ENCODE results near the gene SAMD4B. TPM values are rescaled to one million over a fixed set of nuclear protein-coding genes. Genes with fewer than 3 reads are reported as not detected.

Gene SAMD4B
- total RNA-seq, 1 donor from 2014 or later: 22.4 TPM

- Histone ChIP-seq H3K27ac (ENCODE audit: low read depth, low read length) (peak overlapping the region; percentile 99), H3K4me3 (ENCODE audit: low read length in 3 of 3) (peak overlapping the region; percentile 80 to 83 (median 81)), H3K9ac (ENCODE audit: low read depth in 1 of 3, low read length in 3 of 3) (peak overlapping the region; percentile 76 to 99 (median 81)), H3K36me3 (ENCODE audit: control insufficient read depth in 3 of 3, insufficient read depth in 3 of 3, low read length in 3 of 3) (peaks cover 9 to 10% (median 10%) of the 10 kb centered on the region in 3 donors), H3K27me3 (ENCODE audit: control insufficient read depth in 3 of 3, insufficient read depth in 3 of 3, low read length in 3 of 3) (no peaks in the 10 kb centered on the region), H3K9me3 (ENCODE audit: control insufficient read depth in 3 of 3, low read length in 3 of 3) (no peaks in the 10 kb centered on the region), H3K4me1 (ENCODE audit: control insufficient read depth in 3 of 3, insufficient read depth in 3 of 3, low read length in 3 of 3) (peaks cover 29 to 61% (median 58%) of the 10 kb centered on the region in 3 donors)
Measured at GRCh38 chr19:39412867-39413271, 70.6 kb downstream of the SAMD4B start.

GRCh38 chr19:39413272-39413910 is 71.2 kb downstream of the SAMD4B start:
- peak overlapping the region; percentile 99 for H3K27ac ChIP-seq (ENCODE audit: low read depth, low read length)
- no peaks in the 10 kb centered on the region for H3K9me3 ChIP-seq (ENCODE audit: control insufficient read depth in 3 of 3, low read length in 3 of 3)
- peak overlapping the region; percentile 76 to 99 (median 81) for H3K9ac ChIP-seq (ENCODE audit: low read depth in 1 of 3, low read length in 3 of 3)
- peaks cover 4 to 6% (median 5%) of the 10 kb centered on the region in 3 donors for H3K36me3 ChIP-seq (ENCODE audit: control insufficient read depth in 3 of 3, insufficient read depth in 3 of 3, low read length in 3 of 3)
- peak overlapping the region; percentile 80 to 83 (median 81) for H3K4me3 ChIP-seq (ENCODE audit: low read length in 3 of 3)
- peaks cover 26 to 56% (median 53%) of the 10 kb centered on the region in 3 donors for H3K4me1 ChIP-seq (ENCODE audit: control insufficient read depth in 3 of 3, insufficient read depth in 3 of 3, low read length in 3 of 3)
- no peaks in the 10 kb centered on the region for H3K27me3 ChIP-seq (ENCODE audit: control insufficient read depth in 3 of 3, insufficient read depth in 3 of 3, low read length in 3 of 3)

GRCh38 chr19:39413911-39414608 is 71.8 kb downstream of the SAMD4B start:
- peak overlapping the region; percentile 55 to 74 (median 65) for H3K9ac ChIP-seq (ENCODE audit: low read depth in 1 of 3, low read length in 3 of 3)
- peak overlapping the region; percentile 99 for H3K27ac ChIP-seq (ENCODE audit: low read depth, low read length)
- H3K36me3 ChIP-seq (ENCODE audit: control insufficient read depth in 3 of 3, insufficient read depth in 3 of 3, low read length in 3 of 3): peaks cover 2 to 7% (median 5%) of the 10 kb centered on the region in 3 donors
- peak overlapping the region; percentile 70 to 81 (median 80) for H3K4me3 ChIP-seq (ENCODE audit: low read length in 3 of 3)
- H3K27me3 ChIP-seq (ENCODE audit: control insufficient read depth in 3 of 3, insufficient read depth in 3 of 3, low read length in 3 of 3): no peaks in the 10 kb centered on the region
- no peaks in the 10 kb centered on the region for H3K9me3 ChIP-seq (ENCODE audit: control insufficient read depth in 3 of 3, low read length in 3 of 3)
- H3K4me1 ChIP-seq (ENCODE audit: control insufficient read depth in 3 of 3, insufficient read depth in 3 of 3, low read length in 3 of 3): peaks cover 22 to 50% (median 49%) of the 10 kb centered on the region in 3 donors

GRCh38 chr19:39415111-39416046 is 73.2 kb downstream of the SAMD4B start:
- Histone ChIP-seq H3K27me3 (ENCODE audit: control insufficient read depth in 3 of 3, insufficient read depth in 3 of 3, low read length in 3 of 3) (no peaks in the 10 kb centered on the region), H3K4me3 (ENCODE audit: low read length in 3 of 3) (peak overlapping the region in 2 of 3 donors; percentile 35 to 81), H3K9ac (ENCODE audit: low read depth in 1 of 3, low read length in 3 of 3) (peak overlapping the region in 2 of 3 donors; percentile 19 to 74), H3K4me1 (ENCODE audit: control insufficient read depth in 3 of 3, insufficient read depth in 3 of 3, low read length in 3 of 3) (peaks cover 18 to 41% (median 41%) of the 10 kb centered on the region in 3 donors), H3K9me3 (ENCODE audit: control insufficient read depth in 3 of 3, low read length in 3 of 3) (no peaks in the 10 kb centered on the region), H3K36me3 (ENCODE audit: control insufficient read depth in 3 of 3, insufficient read depth in 3 of 3, low read length in 3 of 3) (peaks cover 2 to 8% (median 6%) of the 10 kb centered on the region in 3 donors), H3K27ac (ENCODE audit: low read depth, low read length) (peak overlapping the region; percentile 99)

- no peak overlapping the region for H3K4me3 ChIP-seq (ENCODE audit: low read length in 3 of 3)
- no peaks in the 10 kb centered on the region for H3K9me3 ChIP-seq (ENCODE audit: control insufficient read depth in 3 of 3, low read length in 3 of 3)
- H3K4me1 ChIP-seq (ENCODE audit: control insufficient read depth in 3 of 3, insufficient read depth in 3 of 3, low read length in 3 of 3): peaks cover 8 to 30% (median 30%) of the 10 kb centered on the region in 3 donors
- H3K27ac ChIP-seq (ENCODE audit: low read depth, low read length): no peak overlapping the region
- no peaks in the 10 kb centered on the region for H3K27me3 ChIP-seq (ENCODE audit: control insufficient read depth in 3 of 3, insufficient read depth in 3 of 3, low read length in 3 of 3)
- peaks cover 6 to 8% (median 7%) of the 10 kb centered on the region in 3 donors for H3K36me3 ChIP-seq (ENCODE audit: control insufficient read depth in 3 of 3, insufficient read depth in 3 of 3, low read length in 3 of 3)
- peak overlapping the region in 1 of 3 donors; percentile 40 for H3K9ac ChIP-seq (ENCODE audit: low read depth in 1 of 3, low read length in 3 of 3)
Measured at GRCh38 chr19:39416152-39417120, 74.2 kb downstream of the SAMD4B start.

- Histone ChIP-seq H3K4me3 (ENCODE audit: low read length in 3 of 3) (no peak overlapping the region), H3K27ac (ENCODE audit: low read depth, low read length) (no peak overlapping the region), H3K27me3 (ENCODE audit: control insufficient read depth in 3 of 3, insufficient read depth in 3 of 3, low read length in 3 of 3) (no peaks in the 10 kb centered on the region), H3K4me1 (ENCODE audit: control insufficient read depth in 3 of 3, insufficient read depth in 3 of 3, low read length in 3 of 3) (peaks cover 3 to 27% (median 27%) of the 10 kb centered on the region in 3 donors), H3K36me3 (ENCODE audit: control insufficient read depth in 3 of 3, insufficient read depth in 3 of 3, low read length in 3 of 3) (peaks cover 6 to 9% (median 8%) of the 10 kb centered on the region in 3 donors), H3K9ac (ENCODE audit: low read depth in 1 of 3, low read length in 3 of 3) (no peak overlapping the region), H3K9me3 (ENCODE audit: control insufficient read depth in 3 of 3, low read length in 3 of 3) (no peaks in the 10 kb centered on the region)
Measured at GRCh38 chr19:39417463-39418181, 75.4 kb downstream of the SAMD4B start.

GRCh38 chr19:39419003-39419402 is 76.8 kb downstream of the SAMD4B start:
- Histone ChIP-seq H3K9me3 (ENCODE audit: control insufficient read depth in 3 of 3, low read length in 3 of 3) (no peaks in the 10 kb centered on the region), H3K4me1 (ENCODE audit: control insufficient read depth in 3 of 3, insufficient read depth in 3 of 3, low read length in 3 of 3) (peaks cover 3 to 24% (median 20%) of the 10 kb centered on the region in 3 donors), H3K4me3 (ENCODE audit: low read length in 3 of 3) (no peak overlapping the region), H3K27ac (ENCODE audit: low read depth, low read length) (no peak overlapping the region), H3K9ac (ENCODE audit: low read depth in 1 of 3, low read length in 3 of 3) (no peak overlapping the region), H3K36me3 (ENCODE audit: control insufficient read depth in 3 of 3, insufficient read depth in 3 of 3, low read length in 3 of 3) (peaks cover 6 to 11% (median 8%) of the 10 kb centered on the region in 3 donors), H3K27me3 (ENCODE audit: control insufficient read depth in 3 of 3, insufficient read depth in 3 of 3, low read length in 3 of 3) (no peaks in the 10 kb centered on the region)

GRCh38 chr19:39420769-39421168 is 78.5 kb downstream of the SAMD4B start:
- Histone ChIP-seq H3K4me1 (ENCODE audit: control insufficient read depth in 3 of 3, insufficient read depth in 3 of 3, low read length in 3 of 3) (peaks cover 0 to 7% (median 4%) of the 10 kb centered on the region in 3 donors), H3K4me3 (ENCODE audit: low read length in 3 of 3) (no peak overlapping the region), H3K9me3 (ENCODE audit: control insufficient read depth in 3 of 3, low read length in 3 of 3) (no peaks in the 10 kb centered on the region), H3K27ac (ENCODE audit: low read depth, low read length) (no peak overlapping the region), H3K9ac (ENCODE audit: low read depth in 1 of 3, low read length in 3 of 3) (no peak overlapping the region), H3K27me3 (ENCODE audit: control insufficient read depth in 3 of 3, insufficient read depth in 3 of 3, low read length in 3 of 3) (no peaks in the 10 kb centered on the region), H3K36me3 (ENCODE audit: control insufficient read depth in 3 of 3, insufficient read depth in 3 of 3, low read length in 3 of 3) (peaks cover 6 to 13% (median 8%) of the 10 kb centered on the region in 3 donors)
